H1 (cell line): ENCODE data around the gene CENPW. TPM values are rescaled to one million over a fixed set of nuclear protein-coding genes. Genes with fewer than 3 reads are reported as not detected.

Experiments
- CTCF ChIA-PET: fragments of 300-600 bp; sonication (Branson Sonifier 250); formaldehyde crosslinking; loops from one replicate; lab custom pipeline; 2021; ENCODE audit not compliant: partially characterized antibody; lab: Charles Lee
- POLR2A ChIA-PET: fragments of 300-600 bp; sonication (Branson Sonifier 250); formaldehyde crosslinking; loops from one replicate; lab custom pipeline; 2021; ENCODE audit warnings: inconsistent platforms; ENCODE audit not compliant: partially characterized antibody; lab: Charles Lee
- DNase-seq, 2 experiments: peaks; one replicate each; pipeline versions ENCODE4 v3.0.0 to v3.0.0-alpha.2; 2010 to 2022; ENCODE audit warnings: low spot score in 2 of 2, low read depth in 1 of 2, mixed read lengths in 1 of 2
- FAIRE-seq: peaks from 2 replicates; lab custom pipeline; 2011; peaks lifted over from hg19 to GRCh38; lab: Jason Lieb, UNC
- H2AFZ ChIP-seq: 2 replicates; pipeline ENCODE4 v1.8.1; 2012; ENCODE audit warnings: low read length, inconsistent platforms
- H2AK5ac ChIP-seq: 2 replicates; pipeline ENCODE4 v1.6.1; 2013; ENCODE audit warnings: low read depth, low read length
- H2BK120ac ChIP-seq: replicated peaks from 2 replicates; pipeline ENCODE3; 2013; ENCODE audit warnings: low read depth, low read length, inconsistent platforms
- H2BK12ac ChIP-seq: 2 replicates; pipeline ENCODE4 v1.6.1; 2013; ENCODE audit warnings: low read depth, low read length
- H2BK15ac ChIP-seq: 2 replicates; pipeline ENCODE4 v1.6.1; 2013; ENCODE audit warnings: low read length
- H2BK20ac ChIP-seq: 2 replicates; pipeline ENCODE4 v1.6.1; 2013; ENCODE audit warnings: low read length
- H2BK5ac ChIP-seq: 2 replicates; pipeline ENCODE4 v1.6.1; 2013; ENCODE audit warnings: low read depth, low read length
- H3K14ac ChIP-seq: 2 replicates; pipeline ENCODE4 v1.6.1; 2013; ENCODE audit warnings: inconsistent platforms; ENCODE audit not compliant: insufficient read length
- H3K18ac ChIP-seq: 2 replicates; pipeline ENCODE4 v1.6.1; 2013; ENCODE audit warnings: low read length; ENCODE audit errors: extremely low read depth
- H3K23ac ChIP-seq: 2 replicates; pipeline ENCODE4 v1.6.1; 2013; ENCODE audit warnings: inconsistent platforms; ENCODE audit not compliant: insufficient read length
- H3K23me2 ChIP-seq: 2 replicates; pipeline ENCODE4 v1.6.1; 2013; ENCODE audit warnings: low read depth, low read length
- H3K27ac ChIP-seq: 2 replicates; pipeline ENCODE4 v1.6.1; 2011; ENCODE audit warnings: low read depth, low read length, inconsistent platforms
- H3K27me3 ChIP-seq, 4 experiments: replicated peaks in 1 of 4; 1 replicate in 1 of 4; 2 replicates in 3 of 4; pipeline versions ENCODE4 v1.6.1 to v1.8.1; 2011 to 2013; ENCODE audit warnings: low read length in 3 of 4, mild to moderate bottlenecking in 3 of 4, inconsistent platforms in 2 of 4, mixed read lengths in 2 of 4, moderate library complexity in 1 of 4; ENCODE audit not compliant: control insufficient read depth in 3 of 4, insufficient read depth in 3 of 4; ENCODE audit errors: extremely low read depth in 1 of 4
- H3K36me3 ChIP-seq, 4 experiments: 2 replicates each; pipeline versions ENCODE4 v1.6.1 to v1.8.1; 2011 to 2013; ENCODE audit warnings: mild to moderate bottlenecking in 4 of 4, low read length in 3 of 4, moderate library complexity in 2 of 4, control low read depth in 1 of 4, inconsistent platforms in 1 of 4; ENCODE audit not compliant: insufficient read depth in 4 of 4, control insufficient read depth in 2 of 4
- H3K4ac ChIP-seq: replicated peaks from 2 replicates; pipeline ENCODE3; 2013; ENCODE audit warnings: low read length, low read depth, mixed read lengths, inconsistent platforms; ENCODE audit not compliant: insufficient read length
- H3K4me1 ChIP-seq, 4 experiments: replicated peaks in 1 of 4; 1 replicate in 1 of 4; 2 replicates in 3 of 4; pipeline versions ENCODE4 v1.6.1 to v1.8.1; 2011 to 2013; ENCODE audit warnings: low read length in 3 of 4, inconsistent platforms in 2 of 4, mixed read lengths in 1 of 4; ENCODE audit not compliant: insufficient read depth in 4 of 4, control insufficient read depth in 3 of 4
- H3K4me2 ChIP-seq, 2 experiments: 2 replicates each; pipeline versions ENCODE4 v1.6.1 to v1.8.1; 2011 to 2013; ENCODE audit warnings: low read depth in 2 of 2, low read length in 2 of 2, control low read depth in 1 of 2, inconsistent platforms in 1 of 2, mild to moderate bottlenecking in 1 of 2; ENCODE audit not compliant: insufficient read depth in 1 of 2
- H3K4me3 ChIP-seq, 4 experiments: fragments of 200-600, 300-600 bp in 1 of 4; sonication (generic), shearing (Covaris generic), sonication (Bioruptor Twin) in 1 of 4; 2 replicates each; pipeline versions ENCODE4 v1.5.1 to v1.8.1; 2011 to 2016; ENCODE audit warnings: low read length in 4 of 4, low read depth in 3 of 4, control low read depth in 2 of 4, inconsistent platforms in 2 of 4, mild to moderate bottlenecking in 2 of 4, mixed read lengths in 1 of 4, moderate library complexity in 1 of 4; ENCODE audit not compliant: insufficient read depth in 2 of 4; ENCODE audit errors: extremely low read depth in 1 of 4
- H3K56ac ChIP-seq: replicated peaks from 2 replicates; pipeline ENCODE3; 2013; ENCODE audit warnings: low read depth, mild to moderate bottlenecking, mixed read lengths, low read length, inconsistent platforms; ENCODE audit not compliant: insufficient read length
- H3K79me1 ChIP-seq: 2 replicates; pipeline ENCODE4 v1.6.1; 2013; ENCODE audit warnings: low read depth, low read length, control low read depth
- H3K79me2 ChIP-seq, 2 experiments: 2 replicates each; pipeline versions ENCODE4 v1.6.1 to v1.8.1; 2012 to 2013; ENCODE audit warnings: low read length in 2 of 2, mild to moderate bottlenecking in 2 of 2, inconsistent platforms in 1 of 2; ENCODE audit not compliant: insufficient read depth in 2 of 2, control insufficient read depth in 1 of 2
- H3K9ac ChIP-seq, 4 experiments: replicated peaks in 1 of 4; 1 replicate in 1 of 4; 2 replicates in 3 of 4; pipeline versions ENCODE4 v1.6.1 to v1.8.1; 2011 to 2013; ENCODE audit warnings: low read depth in 3 of 4, low read length in 3 of 4, control low read depth in 2 of 4, mild to moderate bottlenecking in 2 of 4, moderate library complexity in 2 of 4, inconsistent platforms in 1 of 4; ENCODE audit errors: extremely low read depth in 1 of 4
- H3K9me3 ChIP-seq, 2 experiments: 2 replicates each; pipeline versions ENCODE4 v1.6.1 to v1.8.1; 2012 to 2013; ENCODE audit warnings: mild to moderate bottlenecking in 2 of 2, moderate library complexity in 2 of 2, control low read depth in 1 of 2, inconsistent platforms in 1 of 2, low read depth in 1 of 2, low read length in 1 of 2, mixed read lengths in 1 of 2; ENCODE audit not compliant: insufficient read depth in 2 of 2
- H4K20me1 ChIP-seq, 2 experiments: replicated peaks in 1 of 2; 2 replicates each; pipeline versions ENCODE3 to v1.8.1; 2011 to 2013; ENCODE audit warnings: inconsistent platforms in 2 of 2, low read length in 2 of 2, mild to moderate bottlenecking in 1 of 2; ENCODE audit not compliant: insufficient read depth in 2 of 2, control insufficient read depth in 1 of 2
- H4K5ac ChIP-seq: 2 replicates; pipeline ENCODE4 v1.6.1; 2013; ENCODE audit warnings: low read length, low read depth, mixed read lengths, inconsistent platforms; ENCODE audit not compliant: insufficient read length
- H4K8ac ChIP-seq: 2 replicates; pipeline ENCODE4 v1.8.0; 2013; ENCODE audit warnings: mild to moderate bottlenecking, moderate library complexity, low read length, inconsistent platforms; ENCODE audit not compliant: insufficient read depth; ENCODE audit errors: extremely low read depth
- H4K91ac ChIP-seq: replicated peaks from 2 replicates; pipeline ENCODE3; 2013; ENCODE audit warnings: low read length, mixed read lengths, inconsistent platforms; ENCODE audit not compliant: insufficient read length
- BRCA1 ChIP-seq: IDR thresholded peaks from 2 replicates; pipeline ENCODE4 v1.6.1; 2012; ENCODE audit warnings: low read depth, low read length, improper control_type of control experiment
- CEBPB ChIP-seq: IDR thresholded peaks from 2 replicates; pipeline ENCODE4 v1.6.1; 2012; ENCODE audit warnings: low read depth, low read length
- CREB1 ChIP-seq: IDR thresholded peaks from 2 replicates; pipeline ENCODE4 v1.6.1; 2012; ENCODE audit warnings: inconsistent platforms
- CTBP2 ChIP-seq: IDR thresholded peaks from 2 replicates; pipeline ENCODE4 v1.7.0; 2011; ENCODE audit warnings: borderline replicate concordance, mild to moderate bottlenecking, moderate library complexity, mixed read lengths, low read length; ENCODE audit not compliant: insufficient read depth, insufficient read length
- FOSL1 ChIP-seq: IDR thresholded peaks from 2 replicates; pipeline ENCODE4 v1.6.1; 2011; ENCODE audit warnings: mild to moderate bottlenecking, low read depth, low read length, moderate library complexity; ENCODE audit not compliant: insufficient read depth
- RAD21 ChIP-seq, 2 experiments: IDR thresholded peaks in 1 of 2; conservative IDR thresholded peaks in 1 of 2; 2 replicates each; pipeline ENCODE4 v1.6.1; 2011; ENCODE audit warnings: low read depth in 2 of 2, low read length in 2 of 2, improper control_type of control experiment in 1 of 2, inconsistent platforms in 1 of 2, mild to moderate bottlenecking in 1 of 2, moderate library complexity in 1 of 2
- RNF2 ChIP-seq: fragments of 200-900, 300-1000 bp; sonication (generic); IDR thresholded peaks from 2 replicates; pipeline ENCODE4 v1.7.1; 2016; ENCODE audit warnings: borderline replicate concordance, low read depth, mild to moderate bottlenecking, antibody characterized with exemption, low read length; ENCODE audit not compliant: poor library complexity, severe bottlenecking; ENCODE audit errors: missing control alignments
- RXRA ChIP-seq: IDR thresholded peaks from 2 replicates; pipeline ENCODE4 v1.6.1; 2011; ENCODE audit warnings: low read depth, mild to moderate bottlenecking, low read length, moderate library complexity; ENCODE audit not compliant: insufficient read depth
- SUZ12 ChIP-seq: fragments of 200-600 bp; sonication (generic); IDR thresholded peaks from 2 replicates; pipeline ENCODE4 v1.6.1; 2012; ENCODE audit warnings: mild to moderate bottlenecking, inconsistent platforms, low read length, moderate library complexity, mixed read lengths
- WGBS, 2 experiments: shearing (Covaris generic) in 1 of 2; methylation state at CpG; one replicate each; pipeline versions ENCODE4 v1.1.6 to v1.1.7; 2013 to 2015; ENCODE audit warnings: low lambda C conversion rate in 2 of 2, mixed read lengths in 2 of 2, inconsistent platforms in 1 of 2, low coverage in 1 of 2, missing lambda C conversion rate in 1 of 2; ENCODE audit not compliant: insufficient replicate concordance in 2 of 2, insufficient coverage in 1 of 2, insufficient read length in 1 of 2; ENCODE audit errors: extremely low coverage in 1 of 2, missing lambda C conversion rate in 1 of 2; 5-methylcytosine and 5-hydroxymethylcytosine counted together
- polyA plus RNA-seq, 7 experiments: library from polyadenylated mRNA; depleted of rRNA in 3 of 7; stranded (reverse) in 5 of 7; unstranded in 2 of 7; fragments of >200 nt in 5 of 7; fragments of 200-250 nt in 2 of 7; gene quantifications; 1 replicate in 5 of 7; 2 replicates in 1 of 7; 4 replicates in 1 of 7; pipeline versions ENCODE4 v1.2.1 to v1.2.3, GENCODE V29; 2011 to 2013; ENCODE audit warnings: missing spikeins in 2 of 7, mixed read lengths in 2 of 7
- total RNA-seq: library from RNA; stranded (reverse); fragmentation: NEBNext Ultra II Directional; extraction: Animal tissue kit (Norgen Biotek cat#: 25700); gene quantifications from 2 replicates; pipeline ENCODE4 v1.2.1, GENCODE V29; 2021
- TF ChIP-seq, protein P1 (sequence below): IDR thresholded peaks from 2 replicates; pipeline ENCODE4 v1.6.1; 2011; ENCODE audit warnings: low read depth, mild to moderate bottlenecking, low read length; ENCODE audit not compliant: insufficient read depth

Gene CENPW
- total and polyA plus RNA-seq, 2 of the 8 experiments (the other 6 are each of a cell fraction or from before 2014, with no cell fraction given) = 22.0 to 91.1 TPM

DNA sequence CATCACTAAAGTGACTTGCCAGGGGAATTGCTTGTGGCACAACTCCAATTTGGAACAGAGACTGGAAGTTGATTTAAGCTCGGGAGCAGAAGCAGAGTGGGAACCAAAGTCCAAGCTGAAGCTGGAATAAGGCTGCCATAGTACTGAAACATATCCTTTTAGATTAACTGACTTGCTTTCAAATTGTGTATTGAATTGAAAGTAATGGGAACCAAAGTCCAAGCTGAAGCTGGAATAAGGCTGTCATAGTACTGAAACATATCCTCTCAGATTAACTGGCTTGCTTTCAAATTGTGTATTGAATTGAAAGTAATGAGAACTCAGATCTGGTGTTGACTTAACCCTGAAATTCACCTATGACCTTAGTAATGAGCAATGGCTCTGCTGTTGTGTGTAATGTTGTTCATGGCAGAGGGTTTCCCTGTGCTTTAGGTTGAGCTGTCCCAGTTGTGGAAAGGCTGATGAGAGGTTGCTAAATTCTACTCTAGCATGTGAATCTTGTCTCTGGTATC lies 40.2 kb downstream of the CENPW start:
- Histone ChIP-seq H2BK5ac (no peak overlapping the region), H3K79me2 (no peaks in the 10 kb centered on the region), H3K79me1 (no peaks in the 10 kb centered on the region), H4K20me1 (no peaks in the 10 kb centered on the region), H3K18ac (no peak overlapping the region), H2BK120ac (no peak overlapping the region), H2AK5ac (no peak overlapping the region), H3K36me3 (no peaks in the 10 kb centered on the region; a peak in 1 of 8 replicates), H3K27me3 (peaks cover 0 to 1% (median 0%) of the 10 kb centered on the region in 4 experiments; a peak in 1 of 7 replicates), H3K56ac (no peak overlapping the region), H3K4ac (no peak overlapping the region), H3K4me3 (no peak overlapping the region), H2BK20ac (no peak overlapping the region), H4K8ac (no peak overlapping the region), H3K14ac (no peak overlapping the region)
- no peak for DNase-seq
- TF ChIP-seq RAD21 (IDR thresholded peaks at IDR 0.05 in 1 of 2, conservative IDR thresholded peaks at IDR 0.05 in 1 of 2; ENCODE audit: low read depth in 2 of 2, low read length in 2 of 2) = no peak
- TF ChIP-seq RXRA = no peak
- TF ChIP-seq SUZ12 = no peak
- TF ChIP-seq, protein P1, sequence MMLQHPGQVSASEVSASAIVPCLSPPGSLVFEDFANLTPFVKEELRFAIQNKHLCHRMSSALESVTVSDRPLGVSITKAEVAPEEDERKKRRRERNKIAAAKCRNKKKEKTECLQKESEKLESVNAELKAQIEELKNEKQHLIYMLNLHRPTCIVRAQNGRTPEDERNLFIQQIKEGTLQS = no peak
- no peak for TF ChIP-seq CTBP2
- TF ChIP-seq FOSL1 = no peak
- no peak for TF ChIP-seq CREB1
- no peak for TF ChIP-seq BRCA1
- TF ChIP-seq CEBPB = no peak
- TF ChIP-seq RNF2 = no peak
- TF ChIP-seq, all 59 proteins: peak for 0
- H2BK15ac ChIP-seq = no peak overlapping the region
- no peak for FAIRE-seq
- H2BK12ac ChIP-seq = no peak overlapping the region
- H4K5ac ChIP-seq = no peak overlapping the region
- no peaks in the 10 kb centered on the region for H3K23me2 ChIP-seq
- no peak overlapping the region for H4K91ac ChIP-seq
- no peak overlapping the region for H2AFZ ChIP-seq
- WGBS, 2 experiments = 94% methylated on average over 1 of the region's 1 CpG; no CpG with 5 or more reads in 1 of the 2 experiments
- H3K23ac ChIP-seq = no peak overlapping the region
- ChIA-PET POLR2A (no interaction called here), CTCF (interaction anchor here (2.3 kb wide), 1 partner anchor 19 kb away, joined by 7 read pairs; no protein-coding TSS in a partner anchor)
- H3K4me2 ChIP-seq = no peak overlapping the region
- no peak overlapping the region for H3K9ac ChIP-seq
- H3K27ac ChIP-seq = no peak overlapping the region
- no peaks in the 10 kb centered on the region for H3K4me1 ChIP-seq
- peaks cover 10 to 14% of the 10 kb centered on the region in 2 experiments; a peak in 2 of 4 replicates for H3K9me3 ChIP-seq
